22Rv1 (cell line): Measurements from ENCODE around the gene TRAK1.

Source experiments
- H3K27ac ChIP-seq: fragments of 450-650 bp; 2 replicates; pipeline ENCODE4 v1.5.1; 2017
- ZFX ChIP-seq: fragments of 450-650 bp; IDR thresholded peaks from 2 replicates; pipeline ENCODE4 v1.6.1; 2017; ENCODE audit warnings: antibody characterized with exemption, borderline replicate concordance
- TF ChIP-seq, protein P1 (sequence below): fragments of 450-650 bp; IDR thresholded peaks from 2 replicates; pipeline ENCODE4 v1.5.1; 2017; ENCODE audit warnings: mild to moderate bottlenecking

TRAK1 gene

DNA sequence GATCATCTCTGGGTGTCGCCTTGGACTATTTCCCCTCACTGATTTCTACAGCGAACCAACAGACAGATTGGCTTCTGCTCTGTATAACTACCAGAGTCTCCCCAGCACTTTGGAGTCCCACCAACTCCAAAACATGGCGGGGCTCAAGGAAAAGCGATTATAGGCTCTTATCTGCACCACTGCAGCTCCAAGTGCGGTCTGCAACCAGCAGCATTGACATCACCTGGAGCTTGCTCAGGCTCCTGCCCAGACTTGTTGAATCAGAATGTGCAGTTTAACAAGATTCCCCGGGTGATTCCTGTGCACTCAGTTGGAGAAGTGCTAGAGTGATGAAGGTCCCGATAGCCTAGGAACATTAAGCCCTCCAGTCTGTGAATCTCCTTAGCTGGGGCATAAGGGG, 165.8 kb downstream of the TRAK1 start:
- no peak for TF ChIP-seq ZFX
- TF ChIP-seq, protein P1, sequence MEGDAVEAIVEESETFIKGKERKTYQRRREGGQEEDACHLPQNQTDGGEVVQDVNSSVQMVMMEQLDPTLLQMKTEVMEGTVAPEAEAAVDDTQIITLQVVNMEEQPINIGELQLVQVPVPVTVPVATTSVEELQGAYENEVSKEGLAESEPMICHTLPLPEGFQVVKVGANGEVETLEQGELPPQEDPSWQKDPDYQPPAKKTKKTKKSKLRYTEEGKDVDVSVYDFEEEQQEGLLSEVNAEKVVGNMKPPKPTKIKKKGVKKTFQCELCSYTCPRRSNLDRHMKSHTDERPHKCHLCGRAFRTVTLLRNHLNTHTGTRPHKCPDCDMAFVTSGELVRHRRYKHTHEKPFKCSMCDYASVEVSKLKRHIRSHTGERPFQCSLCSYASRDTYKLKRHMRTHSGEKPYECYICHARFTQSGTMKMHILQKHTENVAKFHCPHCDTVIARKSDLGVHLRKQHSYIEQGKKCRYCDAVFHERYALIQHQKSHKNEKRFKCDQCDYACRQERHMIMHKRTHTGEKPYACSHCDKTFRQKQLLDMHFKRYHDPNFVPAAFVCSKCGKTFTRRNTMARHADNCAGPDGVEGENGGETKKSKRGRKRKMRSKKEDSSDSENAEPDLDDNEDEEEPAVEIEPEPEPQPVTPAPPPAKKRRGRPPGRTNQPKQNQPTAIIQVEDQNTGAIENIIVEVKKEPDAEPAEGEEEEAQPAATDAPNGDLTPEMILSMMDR = no peak
- H3K27ac ChIP-seq = no peak overlapping the region

DNA sequence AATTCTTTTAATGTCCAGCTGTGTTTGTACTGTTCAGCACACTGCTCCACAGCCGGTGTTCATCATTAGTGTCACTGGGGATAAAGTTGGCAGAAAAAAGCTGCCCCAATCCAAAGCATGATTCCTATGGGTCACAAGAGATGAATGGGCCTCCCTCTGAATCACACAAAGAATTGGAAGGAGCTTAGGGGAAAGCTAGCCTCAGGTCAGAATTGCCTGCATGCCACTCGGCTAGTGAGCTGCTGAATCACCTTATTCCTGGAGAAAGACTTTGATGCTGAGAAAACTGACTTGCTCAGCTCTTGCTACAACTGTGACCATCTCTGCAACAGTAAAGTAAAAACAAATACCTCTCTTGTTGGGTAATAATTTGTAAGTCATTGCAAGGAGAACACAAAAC, 171.4 kb downstream of the TRAK1 start:
- H3K27ac ChIP-seq = no peak overlapping the region
- no peak for TF ChIP-seq ZFX
- TF ChIP-seq, protein P1 = no peak

DNA sequence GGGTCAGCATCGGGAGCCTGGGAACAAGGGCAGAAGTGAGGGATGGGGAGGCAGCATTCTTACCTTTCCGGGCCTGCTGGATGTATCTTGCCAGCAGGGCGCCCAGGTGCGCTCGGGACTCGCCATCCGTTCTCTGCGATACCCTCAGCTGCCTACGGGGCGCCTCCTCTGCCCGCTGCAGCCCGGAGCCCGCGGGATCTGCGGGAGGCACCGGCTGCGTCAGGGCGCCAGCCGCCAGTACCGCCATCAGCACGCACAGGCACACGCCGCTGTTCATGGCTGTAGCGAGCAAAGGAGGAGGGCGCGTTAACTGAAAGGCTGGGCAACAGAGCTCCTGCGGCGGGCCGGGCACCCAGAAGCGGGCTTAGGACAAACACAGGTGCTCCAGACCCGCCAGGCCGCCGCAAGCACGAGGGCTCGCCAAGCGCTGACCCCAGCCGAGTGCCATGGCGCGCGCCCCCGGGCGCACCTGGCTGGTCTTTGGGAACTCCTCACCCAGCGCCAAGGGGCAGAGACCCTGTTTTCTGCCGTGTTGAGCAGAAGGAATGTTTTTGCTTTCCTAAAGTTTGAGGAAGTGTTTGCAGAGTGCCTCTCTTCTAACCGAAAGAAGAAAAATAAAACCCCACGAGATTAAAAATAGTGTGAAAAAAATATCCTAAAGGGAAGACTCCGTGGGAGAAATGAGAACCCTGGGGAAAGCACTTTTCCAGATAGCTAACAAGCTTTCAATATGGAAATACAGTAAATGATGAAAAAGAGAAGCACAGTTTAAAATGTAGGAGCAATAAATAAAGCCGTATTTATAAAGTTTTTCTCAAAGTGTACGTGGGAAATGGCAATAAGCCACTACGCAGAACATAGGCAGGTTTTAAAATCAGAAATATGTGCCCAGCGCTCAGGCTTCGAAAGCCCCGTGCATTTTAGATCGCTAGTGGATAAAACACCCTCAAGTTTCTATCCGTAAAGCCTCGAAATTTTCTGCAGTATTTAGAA, 172.5 kb downstream of the TRAK1 start:
- H3K27ac ChIP-seq = no peak overlapping the region
- TF ChIP-seq, protein P1 = no peak
- no peak for TF ChIP-seq ZFX

DNA sequence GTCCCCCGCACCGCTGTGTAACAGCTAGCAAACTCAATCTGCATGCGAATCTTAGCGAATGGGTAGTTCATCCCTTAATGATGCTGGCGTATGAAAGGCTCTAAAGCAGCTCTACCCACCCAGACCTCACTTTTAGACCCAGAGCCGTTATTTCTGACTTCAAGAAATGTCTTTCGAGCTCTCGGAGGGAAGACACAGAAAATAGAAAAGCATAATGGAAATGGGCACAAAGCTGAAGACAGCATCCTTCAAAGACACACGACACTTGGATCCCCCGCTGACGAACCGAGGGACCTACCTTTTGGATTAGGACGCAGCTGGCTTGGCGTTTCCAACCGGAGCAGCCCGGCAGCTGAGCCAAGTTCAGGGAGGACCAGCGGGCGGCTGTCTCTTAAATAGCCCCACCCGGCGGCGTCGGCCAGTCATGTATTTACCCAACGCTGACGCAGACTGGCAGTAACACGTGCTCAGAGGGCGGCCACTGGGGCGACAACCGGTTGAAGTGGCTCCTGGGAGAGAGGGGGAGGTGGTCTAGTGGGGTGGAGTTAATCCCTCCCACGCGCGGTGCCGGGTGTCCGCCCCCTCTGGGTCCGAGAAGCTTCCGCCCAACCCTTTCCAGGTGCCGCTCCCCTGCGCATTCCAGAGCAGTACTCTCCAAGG, 173.4 kb downstream of the TRAK1 start:
- TF ChIP-seq, protein P1 = no peak
- no peak for TF ChIP-seq ZFX
- no peak overlapping the region for H3K27ac ChIP-seq

DNA sequence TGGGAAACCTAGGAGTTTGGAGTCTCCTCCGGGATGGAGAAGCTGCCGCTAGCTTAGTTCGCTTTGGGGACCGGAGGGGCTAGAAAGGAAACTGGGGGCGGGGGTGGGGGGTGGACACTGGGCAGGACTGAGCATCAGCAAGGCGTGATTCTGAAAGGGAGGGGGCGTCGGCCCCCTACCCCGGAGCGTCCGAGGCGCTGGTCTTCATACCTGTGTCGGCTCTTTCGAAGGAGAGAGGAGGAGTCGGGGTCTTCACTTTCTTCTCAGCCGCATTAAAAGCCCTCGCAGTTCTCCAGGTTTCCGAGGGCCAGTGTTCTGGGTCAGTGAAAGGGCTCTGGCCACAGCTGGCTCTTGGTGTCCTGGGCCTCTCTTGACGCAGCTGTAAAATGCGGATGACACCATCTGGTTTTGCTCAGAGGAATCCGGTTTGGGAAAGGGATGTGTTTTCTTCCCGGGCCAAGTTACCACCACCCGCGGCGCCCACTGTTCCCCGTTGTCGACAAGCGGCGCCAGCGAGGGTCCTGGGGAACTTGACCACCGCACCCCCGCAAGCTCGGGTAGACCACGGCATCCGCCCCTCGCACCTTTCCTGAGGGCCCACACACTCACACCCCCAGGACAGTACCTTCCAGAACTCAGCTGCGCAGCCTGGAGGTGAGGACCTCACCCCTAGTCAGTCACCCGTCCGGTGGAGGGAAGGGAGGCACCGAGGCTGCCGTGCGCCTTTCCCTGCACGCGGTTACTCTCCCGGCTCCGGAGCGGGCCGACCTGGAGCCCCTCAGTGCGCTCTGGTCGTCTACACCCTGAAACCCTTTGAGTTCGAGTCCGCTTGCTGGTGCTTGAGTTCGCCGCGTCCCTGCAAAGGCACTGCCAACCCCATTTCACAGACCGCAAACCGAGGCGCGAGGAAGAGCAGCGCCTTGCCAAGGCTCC, 174.2 kb downstream of the TRAK1 start:
- H3K27ac ChIP-seq = no peak overlapping the region

DNA sequence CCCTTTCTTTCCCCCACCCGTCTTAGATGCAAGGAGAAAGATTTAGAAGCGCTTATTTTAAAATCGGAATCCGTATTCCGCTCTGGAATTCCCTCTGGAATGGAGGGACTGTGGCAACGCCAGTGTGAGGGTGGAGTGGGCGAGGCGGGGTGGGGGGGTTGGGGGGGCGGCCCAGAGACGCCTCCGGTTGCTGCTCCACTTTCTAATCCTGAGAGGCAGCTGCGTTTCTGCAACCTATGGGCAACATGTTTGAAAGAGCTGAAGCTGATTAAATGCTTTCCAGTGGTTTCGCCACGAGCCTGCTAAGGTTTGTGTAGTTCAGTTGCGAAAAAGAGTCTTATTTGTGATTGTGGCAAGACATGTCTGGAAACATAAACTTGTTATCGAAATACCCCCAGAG, 174.9 kb downstream of the TRAK1 start, which contains the start of gene CCK:
Gene CCK (minus strand): TSS at position 101 of the 400 bp plus-strand sequence. CDS start 2,555 bp downstream, outside the sequence.
- no peak within 1 kb of the TSS for H3K27ac ChIP-seq
- TF ChIP-seq, protein P1 = no peak
- TF ChIP-seq ZFX = no peak

More for the DNA sequence above, 174.2 kb downstream of the TRAK1 start:
- no peak for TF ChIP-seq ZFX
- TF ChIP-seq, protein P1 = no peak
